Natural killer cell (primary cell): ENCODE data around the gene CLIP3. TPM values are rescaled to one million over a fixed set of nuclear protein-coding genes. Genes with fewer than 3 reads are reported as not detected.

Experiments
- ATAC-seq, 3 donors: fragments of 150-1000 bp in 2 of 3; fragments of 200-7000 bp in 1 of 3; cut with Tn5 transposase; 1 replicate in 1 of 3; 2 replicates in 2 of 3; pipeline ENCODE4 v1.10.0; 2021; ENCODE audit warnings: mild to moderate bottlenecking in 2 of 3, moderate library complexity in 2 of 3
- DNase-seq, 2 donors: peaks; one replicate each; pipeline versions ENCODE4 v3.0.0 to v3.0.0-alpha.2; 2013 to 2021; ENCODE audit warnings: mixed read lengths in 1 of 2
- H3K27ac ChIP-seq: one replicate; pipeline ENCODE4 v1.5.1; 2013; ENCODE audit warnings: mild to moderate bottlenecking, low read length
- H3K27me3 ChIP-seq: one replicate; pipeline ENCODE4 v1.6.1; 2013; ENCODE audit warnings: low read length; ENCODE audit not compliant: control insufficient read depth, insufficient read depth
- H3K36me3 ChIP-seq: one replicate; pipeline ENCODE4 v1.6.1; 2013; ENCODE audit warnings: low read length; ENCODE audit not compliant: control insufficient read depth, insufficient read depth
- H3K4me1 ChIP-seq: one replicate; pipeline ENCODE4 v1.6.1; 2013; ENCODE audit warnings: low read length; ENCODE audit not compliant: control insufficient read depth, insufficient read depth
- H3K4me3 ChIP-seq: one replicate; pipeline ENCODE4 v1.5.1; 2013; ENCODE audit warnings: low read length
- H3K9me3 ChIP-seq: one replicate; pipeline ENCODE4 v1.6.1; 2013; ENCODE audit warnings: low read length; ENCODE audit not compliant: control insufficient read depth, insufficient read depth
- H3K27ac Mint-ChIP-seq, 2 donors: one replicate each; pipeline ENCODE4 v1.8.0; 2022; ENCODE audit warnings: mild to moderate bottlenecking in 2 of 2, mixed read lengths in 2 of 2, moderate library complexity in 1 of 2
- H3K27me3 Mint-ChIP-seq, 2 donors: one replicate each; pipeline ENCODE4 v1.8.0; 2022; ENCODE audit warnings: low read depth in 2 of 2, mixed read lengths in 2 of 2
- H3K36me3 Mint-ChIP-seq: one replicate; pipeline ENCODE4 v1.8.0; 2022; ENCODE audit warnings: mixed read lengths
- H3K4me1 Mint-ChIP-seq, 2 donors: one replicate each; pipeline ENCODE4 v1.8.0; 2022; ENCODE audit warnings: mixed read lengths in 2 of 2
- H3K4me3 Mint-ChIP-seq: one replicate; pipeline ENCODE4 v1.8.0; 2022; ENCODE audit warnings: mild to moderate bottlenecking, moderate library complexity, mixed read lengths
- H3K9me3 Mint-ChIP-seq, 2 donors: one replicate each; pipeline ENCODE4 v1.8.0; 2022; ENCODE audit warnings: mixed read lengths in 2 of 2
- CTCF ChIP-seq: fragments of 200-600 bp; IDR thresholded peaks from one replicate; pipeline ENCODE4 v1.8.0; 2022; ENCODE audit warnings: antibody characterized with exemption
- WGBS: methylation state at CpG from one replicate; pipeline ENCODE4 v1.1.7; 2013; ENCODE audit warnings: missing lambda C conversion rate; ENCODE audit not compliant: insufficient coverage; 5-methylcytosine and 5-hydroxymethylcytosine counted together
- intact Hi-C: fragments of 100-400 bp; cut with micrococcal nuclease; formaldehyde crosslinking; loops from one replicate; pipeline ENCODE4 v1.14.2; 2022
- total RNA-seq, 4 donors: library from RNA; stranded (reverse); fragments of 120-200 nt in 1 of 4; gene quantifications; one replicate each; pipeline versions ENCODE4 v1.2.3 to v1.2.4, GENCODE V29; 2013 to 2022

The CLIP3 gene
- total RNA-seq, 3 donors from 2014 or later (not counting 1 experiment from before 2014, with no cell fraction given): 0.33 to 2.1 (median 1.3) TPM

GRCh38 chr19:36049080-36049698 lies 16.5 kb upstream of the CLIP3 start:
- H3K27ac Mint-ChIP-seq: no peak overlapping the region
- H3K27me3 Mint-ChIP-seq: no peaks in the 10 kb centered on the region
- Histone ChIP-seq H3K36me3 (no peaks in the 10 kb centered on the region), H3K4me1 (peaks cover 9% of the 10 kb centered on the region), H3K27ac (no peak overlapping the region), H3K27me3 (no peaks in the 10 kb centered on the region), H3K9me3 (no peaks in the 10 kb centered on the region), H3K4me3 (no peak overlapping the region)
- H3K9me3 Mint-ChIP-seq: no peaks in the 10 kb centered on the region
- H3K36me3 Mint-ChIP-seq: no peaks in the 10 kb centered on the region
- peaks cover 15 to 20% of the 10 kb centered on the region in 2 donors for H3K4me1 Mint-ChIP-seq
- DNase-seq: no peak
- 100% methylated on average over 2 of the region's 4 CpGs for WGBS
- H3K4me3 Mint-ChIP-seq: no peak overlapping the region
- no peak for TF ChIP-seq CTCF
- intact Hi-C loops: no loop called here
- ATAC-seq: no peak

GRCh38 chr19:36047835-36048234 lies 15.2 kb upstream of the CLIP3 start:
- Histone ChIP-seq H3K4me3 (no peak overlapping the region), H3K27me3 (no peaks in the 10 kb centered on the region), H3K9me3 (no peaks in the 10 kb centered on the region), H3K27ac (no peak overlapping the region), H3K36me3 (no peaks in the 10 kb centered on the region), H3K4me1 (no peaks in the 10 kb centered on the region)
- no peaks in the 10 kb centered on the region for H3K9me3 Mint-ChIP-seq
- H3K4me1 Mint-ChIP-seq: peaks cover 7 to 11% of the 10 kb centered on the region in 2 donors
- DNase-seq (no peak), ATAC-seq (no peak)
- H3K36me3 Mint-ChIP-seq: no peaks in the 10 kb centered on the region
- TF ChIP-seq CTCF: no peak
- no peak overlapping the region for H3K27ac Mint-ChIP-seq
- H3K27me3 Mint-ChIP-seq: no peaks in the 10 kb centered on the region
- no peak overlapping the region for H3K4me3 Mint-ChIP-seq
- intact Hi-C loops: no loop called here

GRCh38 chr19:36046443-36047050 lies 13.9 kb upstream of the CLIP3 start:
- no peaks in the 10 kb centered on the region for H3K27me3 ChIP-seq
- H3K36me3 ChIP-seq: no peaks in the 10 kb centered on the region
- Mint-ChIP-seq H3K4me1 (peaks cover 6 to 11% of the 10 kb centered on the region in 2 donors), H3K4me3 (no peak overlapping the region), H3K27me3 (no peaks in the 10 kb centered on the region), H3K36me3 (no peaks in the 10 kb centered on the region), H3K27ac (no peak overlapping the region), H3K9me3 (no peaks in the 10 kb centered on the region)
- no peaks in the 10 kb centered on the region for H3K9me3 ChIP-seq
- H3K4me1 ChIP-seq: no peaks in the 10 kb centered on the region
- DNase-seq (no peak), ATAC-seq (no peak)
- no peak overlapping the region for H3K4me3 ChIP-seq
- no peak for TF ChIP-seq CTCF
- WGBS: 92% methylated on average over 5 of the region's 5 CpGs
- intact Hi-C loops: no loop called here
- no peak overlapping the region for H3K27ac ChIP-seq

GRCh38 chr19:36043952-36044351 lies 11.3 kb upstream of the CLIP3 start:
- H3K9me3 ChIP-seq: no peaks in the 10 kb centered on the region
- Mint-ChIP-seq H3K27me3 (no peaks in the 10 kb centered on the region), H3K36me3 (no peaks in the 10 kb centered on the region), H3K4me1 (no peaks in the 10 kb centered on the region), H3K9me3 (no peaks in the 10 kb centered on the region), H3K4me3 (no peak overlapping the region), H3K27ac (no peak overlapping the region)
- H3K4me1 ChIP-seq: no peaks in the 10 kb centered on the region
- ATAC-seq (no peak), DNase-seq (no peak)
- no peak overlapping the region for H3K4me3 ChIP-seq
- 100% methylated on average over 2 of the region's 2 CpGs for WGBS
- no peaks in the 10 kb centered on the region for H3K27me3 ChIP-seq
- no peaks in the 10 kb centered on the region for H3K36me3 ChIP-seq
- H3K27ac ChIP-seq: no peak overlapping the region
- TF ChIP-seq CTCF: no peak
- intact Hi-C loops: no loop called here
